ENCODE results near the gene SCD.
A peak's percentile ranks its signal among the peaks of the same experiment; 100 is the strongest.

The SCD gene

GRCh38 chr10:100346765-100347567, at the start of gene SCD:
Gene SCD, plus strand, starts transcription at chr10:100347233. Its CDS starts 272 bp downstream, at chr10:100347505.
- DNase-seq: peak; percentile 91

- DNase-seq: no peak
These were observed 49.8 kb upstream of the SCD start for GRCh38 chr10:100297242-100297641.

GRCh38 chr10:100301123-100301522, 45.9 kb upstream of the SCD start:
- DNase-seq: peak; percentile 5

- DNase-seq: peak; percentile 7
These were observed 43.2 kb upstream of the SCD start for GRCh38 chr10:100303724-100304319.

GRCh38 chr10:100304414-100304813, 42.6 kb upstream of the SCD start:
- DNase-seq: no peak

- no peak for DNase-seq
These were observed 40.2 kb upstream of the SCD start for GRCh38 chr10:100306861-100307260.

GRCh38 chr10:100307684-100308083, 39.3 kb upstream of the SCD start:
- no peak for DNase-seq

- DNase-seq: no peak
These were observed 35.7 kb upstream of the SCD start for GRCh38 chr10:100311298-100311697.

- no peak for DNase-seq
These were observed 31.4 kb upstream of the SCD start for GRCh38 chr10:100315615-100316014.

GRCh38 chr10:100318207-100318606, 28.8 kb upstream of the SCD start:
- DNase-seq: no peak

- no peak for DNase-seq
These were observed 27.2 kb upstream of the SCD start for GRCh38 chr10:100319707-100320402.

GRCh38 chr10:100325158-100325557, 21.9 kb upstream of the SCD start:
- no peak for DNase-seq

- DNase-seq: no peak
These were observed 19.9 kb upstream of the SCD start for GRCh38 chr10:100327007-100327717.

GRCh38 chr10:100327718-100328009, 19.4 kb upstream of the SCD start:
- DNase-seq: no peak

- no peak for DNase-seq
These were observed 18.8 kb upstream of the SCD start for GRCh38 chr10:100328198-100328597.

- no peak for DNase-seq
These were observed 17.0 kb upstream of the SCD start, which contains the start of gene PKD2L1 for GRCh38 chr10:100330079-100330478. Gene PKD2L1, minus strand, starts transcription at chr10:100330228. Its CDS starts 125 bp downstream, at chr10:100330103.

GRCh38 chr10:100333106-100333505, 13.9 kb upstream of the SCD start:
- DNase-seq: no peak

- DNase-seq: no peak
These were observed 13.2 kb upstream of the SCD start for GRCh38 chr10:100333661-100334440.

GRCh38 chr10:100334762-100335161, 12.3 kb upstream of the SCD start:
- DNase-seq: no peak

GRCh38 chr10:100338434-100339036, 8.5 kb upstream of the SCD start:
- DNase-seq: peak; percentile 48

GRCh38 chr10:100339236-100339635, 7.8 kb upstream of the SCD start:
- DNase-seq: no peak
